Activated T-helper 17 cell treated with anti-CD3 and anti-CD28 coated beads, Interleukin-2, amount 50 U/mL, for 72 hours (primary cell): ENCODE data around the gene SLC7A8. TPM values are rescaled to one million over a fixed set of nuclear protein-coding genes. Genes with fewer than 3 reads are reported as not detected.
"Not testable (repeated sequence)": the region's sequence is repeated elsewhere in the genome, so short reads cannot be mapped to it uniquely, and the experiment has no call there.

Source experiments
- ATAC-seq: fragments of 150-1000 bp; cut with Tn5 transposase; replicated peaks from 2 replicates; pipeline ENCODE4 v1.10.0; 2021; ENCODE audit warnings: mild to moderate bottlenecking, moderate library complexity
- H3K27ac Mint-ChIP-seq: one replicate; pipeline ENCODE4 v1.8.0; 2022; ENCODE audit warnings: mixed read lengths
- H3K27me3 Mint-ChIP-seq: one replicate; pipeline ENCODE4 v1.8.0; 2022; ENCODE audit warnings: mixed read lengths
- H3K36me3 Mint-ChIP-seq: one replicate; pipeline ENCODE4 v1.8.0; 2022; ENCODE audit warnings: low read depth, mild to moderate bottlenecking, mixed read lengths
- H3K4me1 Mint-ChIP-seq: one replicate; pipeline ENCODE4 v1.8.0; 2022; ENCODE audit warnings: mixed read lengths
- H3K4me3 Mint-ChIP-seq: one replicate; pipeline ENCODE4 v1.8.0; 2022; ENCODE audit warnings: mild to moderate bottlenecking, mixed read lengths
- H3K9me3 Mint-ChIP-seq: one replicate; pipeline ENCODE4 v1.8.0; 2022; ENCODE audit warnings: mixed read lengths
- total RNA-seq, 2 donors: library from RNA; stranded (reverse); gene quantifications; one replicate each; pipeline ENCODE4 v1.2.3, GENCODE V29; 2022

The SLC7A8 gene
- under 1 TPM; 0.61 to 0.69 TPM for total RNA-seq

GRCh38 chr14:23183479-23183878, at the start of gene SLC7A8:
TSS of gene SLC7A8 (minus strand) at chr14:23183660. CDS start at chr14:23182914, 746 bp downstream.
- no peaks in the 10 kb centered on the region for H3K4me1 Mint-ChIP-seq
- no peak within 1 kb of the TSS for H3K27ac Mint-ChIP-seq
- no peaks in the 10 kb centered on the region for H3K9me3 Mint-ChIP-seq
- no peaks in the 10 kb centered on the region for H3K36me3 Mint-ChIP-seq
- H3K27me3 Mint-ChIP-seq: peaks cover 20% of the 10 kb centered on the region
- ATAC-seq: peak; percentile 54
- H3K4me3 Mint-ChIP-seq: no peak within 1 kb of the TSS

DNA sequence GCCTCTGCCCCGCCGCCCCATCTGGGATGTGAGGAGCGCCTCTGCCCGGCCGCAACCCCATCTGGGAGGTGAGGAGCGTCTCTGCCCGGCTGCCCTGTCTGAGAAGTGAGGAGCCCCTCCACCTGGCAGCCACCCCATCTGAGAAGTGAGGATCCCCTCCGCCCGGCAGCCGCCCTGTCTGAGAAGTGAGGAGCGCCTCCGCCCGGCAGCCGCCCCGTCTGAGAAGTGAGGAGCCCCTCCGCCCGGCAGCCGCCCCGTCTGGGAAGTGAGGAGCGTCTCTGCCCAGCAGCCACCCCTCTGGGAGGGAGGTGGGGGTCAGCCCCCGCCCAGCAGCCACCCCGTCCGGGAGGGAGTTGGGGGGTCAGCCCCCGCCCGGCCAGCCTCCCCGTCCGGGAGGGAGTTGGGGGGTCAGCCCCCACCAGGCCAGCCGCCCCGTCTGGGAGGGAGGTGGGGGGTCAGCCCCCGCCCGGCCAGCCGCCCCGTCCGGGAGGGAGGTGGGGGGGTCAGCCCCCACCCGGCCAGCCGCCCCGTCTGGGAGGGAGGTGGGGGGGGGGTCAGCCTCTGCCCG, 48.9 kb upstream of the SLC7A8 start:
- not testable (repeated sequence) for ATAC-seq, H3K9me3 Mint-ChIP-seq, H3K4me3 Mint-ChIP-seq, H3K36me3 Mint-ChIP-seq, H3K27ac Mint-ChIP-seq, H3K27me3 Mint-ChIP-seq, H3K4me1 Mint-ChIP-seq

- no peaks in the 10 kb centered on the region for H3K36me3 Mint-ChIP-seq
- no peaks in the 10 kb centered on the region for H3K4me1 Mint-ChIP-seq
- no peaks in the 10 kb centered on the region for H3K9me3 Mint-ChIP-seq
- no peak overlapping the region for H3K4me3 Mint-ChIP-seq
- peaks cover 8% of the 10 kb centered on the region for H3K27me3 Mint-ChIP-seq
- no peak overlapping the region for H3K27ac Mint-ChIP-seq
- no peak for ATAC-seq
Observed at GRCh38 chr14:23228812-23229211, 45.4 kb upstream of the SLC7A8 start.

DNA sequence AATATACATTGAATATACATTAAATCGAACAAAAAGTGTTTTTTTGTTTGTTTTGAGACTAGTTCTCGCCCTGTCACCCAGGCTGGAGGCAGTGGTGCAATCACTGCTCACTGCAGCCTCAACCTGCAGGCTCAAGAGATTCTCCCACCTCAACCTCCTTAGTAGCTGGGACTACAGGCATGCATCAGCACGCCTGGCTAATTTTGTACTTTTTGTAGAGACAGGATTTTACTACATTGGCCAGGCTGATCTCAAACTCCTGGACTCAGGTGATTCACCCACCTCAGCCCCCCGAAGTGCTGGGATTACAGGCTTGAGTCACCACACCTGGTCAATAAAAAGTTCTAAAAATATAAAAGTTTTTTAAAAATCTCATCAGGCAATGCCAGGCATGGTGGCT, 44.1 kb upstream of the SLC7A8 start:
- Mint-ChIP-seq H3K4me1 (no peaks in the 10 kb centered on the region), H3K4me3 (no peak overlapping the region), H3K27ac (no peak overlapping the region), H3K27me3 (peaks cover 8% of the 10 kb centered on the region), H3K36me3 (no peaks in the 10 kb centered on the region), H3K9me3 (no peaks in the 10 kb centered on the region)
- ATAC-seq: no peak

GRCh38 chr14:23224958-23225357, 41.5 kb upstream of the SLC7A8 start:
- H3K27me3 Mint-ChIP-seq: peaks cover 21% of the 10 kb centered on the region
- not testable (repeated sequence) for H3K27ac Mint-ChIP-seq, ATAC-seq, H3K9me3 Mint-ChIP-seq, H3K4me1 Mint-ChIP-seq, H3K36me3 Mint-ChIP-seq, H3K4me3 Mint-ChIP-seq

DNA sequence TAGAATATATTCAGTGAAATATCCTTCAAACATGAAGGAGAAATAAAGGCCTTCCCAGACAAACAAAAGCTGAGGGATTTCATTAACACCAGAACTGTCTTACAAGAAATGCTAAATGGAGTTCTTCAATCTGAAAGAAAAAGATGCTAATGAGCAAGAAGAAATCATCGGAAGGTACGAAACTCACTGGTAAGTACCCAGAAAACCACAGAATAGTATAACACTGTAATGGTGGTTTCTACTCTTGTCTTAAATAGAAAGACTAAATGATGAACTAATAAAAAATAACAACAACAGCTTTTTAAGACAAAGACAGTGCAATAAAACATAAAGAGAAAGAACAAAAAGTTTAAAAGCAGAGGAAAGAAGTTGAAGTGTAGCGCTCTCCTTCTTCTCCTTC, 35.6 kb upstream of the SLC7A8 start:
- no peak for ATAC-seq
- Mint-ChIP-seq H3K4me1 (no peaks in the 10 kb centered on the region), H3K27me3 (peaks cover 30% of the 10 kb centered on the region), H3K36me3 (no peaks in the 10 kb centered on the region), H3K9me3 (peaks cover 4% of the 10 kb centered on the region), H3K4me3 (no peak overlapping the region), H3K27ac (no peak overlapping the region)

DNA sequence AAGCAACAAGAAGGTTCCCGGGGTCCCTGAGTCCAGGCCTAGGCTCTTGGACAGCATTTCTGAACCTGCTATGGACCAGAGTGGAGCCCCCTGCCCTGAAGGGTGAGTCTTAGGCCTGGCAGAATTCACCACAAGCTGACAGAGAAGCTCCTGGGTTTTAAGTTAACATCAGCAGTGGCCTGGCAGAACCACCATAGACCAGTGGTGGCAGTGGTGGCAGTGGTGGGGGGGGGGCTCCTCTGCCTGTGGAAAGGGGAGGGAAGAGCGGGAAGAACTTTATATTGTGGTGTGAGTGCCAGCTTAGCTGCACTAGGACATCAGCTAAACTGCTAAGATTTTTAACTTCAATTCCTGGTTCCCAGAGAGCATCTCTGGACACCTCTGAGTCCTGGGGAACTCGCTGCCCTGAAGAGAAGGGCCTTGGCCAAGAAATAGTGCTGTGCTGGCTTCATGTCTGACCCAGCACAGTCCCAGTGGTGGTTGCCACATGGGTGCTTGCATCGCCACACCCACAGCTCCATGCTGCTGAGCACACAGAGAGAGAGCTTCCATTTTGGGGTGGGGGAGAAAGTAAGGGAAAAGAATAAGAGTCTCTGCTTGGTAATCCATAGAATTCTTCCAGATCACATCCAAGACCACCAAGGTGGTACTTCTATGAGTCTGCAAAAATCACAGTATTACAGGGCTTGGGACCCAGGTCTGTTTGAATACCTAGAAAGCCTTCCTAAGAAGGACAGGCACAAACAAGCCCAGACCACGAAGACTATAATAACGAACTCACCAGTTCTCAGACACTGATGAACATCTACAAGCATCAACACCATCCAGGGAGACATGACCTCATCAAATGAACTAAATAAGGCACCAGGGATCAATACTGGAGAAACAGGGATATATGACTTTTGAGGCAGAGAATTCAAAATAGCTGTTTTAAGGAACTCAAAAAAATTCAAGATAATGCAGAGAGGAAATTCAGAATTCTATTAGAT, 33.9 kb upstream of the SLC7A8 start:
- Mint-ChIP-seq H3K27me3 (peaks cover 35% of the 10 kb centered on the region), H3K4me3 (no peak overlapping the region), H3K9me3 (peaks cover 4% of the 10 kb centered on the region), H3K27ac (no peak overlapping the region), H3K36me3 (no peaks in the 10 kb centered on the region), H3K4me1 (no peaks in the 10 kb centered on the region)
- no peak for ATAC-seq

DNA sequence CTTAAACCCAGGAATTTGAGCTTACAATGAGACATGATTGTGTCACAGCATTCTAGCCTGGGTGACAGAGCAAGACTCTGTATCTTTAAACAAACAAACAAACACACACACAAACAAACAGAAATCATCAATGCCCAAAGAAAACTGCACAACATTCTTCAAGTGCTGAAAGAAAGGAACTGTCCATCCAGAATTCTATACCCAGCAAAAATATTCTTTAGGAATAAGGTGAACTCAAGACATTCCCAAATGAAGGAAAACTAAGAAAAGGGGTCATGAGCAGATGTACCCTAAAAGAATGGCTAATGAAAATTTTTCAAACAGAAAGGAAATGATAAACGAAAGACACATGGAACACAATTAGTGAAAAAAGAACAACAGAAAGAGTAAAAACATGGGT, 32.0 kb upstream of the SLC7A8 start:
- peaks cover 4% of the 10 kb centered on the region for H3K9me3 Mint-ChIP-seq
- no peaks in the 10 kb centered on the region for H3K36me3 Mint-ChIP-seq
- no peaks in the 10 kb centered on the region for H3K4me1 Mint-ChIP-seq
- ATAC-seq: no peak
- peaks cover 28% of the 10 kb centered on the region for H3K27me3 Mint-ChIP-seq
- no peak overlapping the region for H3K27ac Mint-ChIP-seq
- no peak overlapping the region for H3K4me3 Mint-ChIP-seq

DNA sequence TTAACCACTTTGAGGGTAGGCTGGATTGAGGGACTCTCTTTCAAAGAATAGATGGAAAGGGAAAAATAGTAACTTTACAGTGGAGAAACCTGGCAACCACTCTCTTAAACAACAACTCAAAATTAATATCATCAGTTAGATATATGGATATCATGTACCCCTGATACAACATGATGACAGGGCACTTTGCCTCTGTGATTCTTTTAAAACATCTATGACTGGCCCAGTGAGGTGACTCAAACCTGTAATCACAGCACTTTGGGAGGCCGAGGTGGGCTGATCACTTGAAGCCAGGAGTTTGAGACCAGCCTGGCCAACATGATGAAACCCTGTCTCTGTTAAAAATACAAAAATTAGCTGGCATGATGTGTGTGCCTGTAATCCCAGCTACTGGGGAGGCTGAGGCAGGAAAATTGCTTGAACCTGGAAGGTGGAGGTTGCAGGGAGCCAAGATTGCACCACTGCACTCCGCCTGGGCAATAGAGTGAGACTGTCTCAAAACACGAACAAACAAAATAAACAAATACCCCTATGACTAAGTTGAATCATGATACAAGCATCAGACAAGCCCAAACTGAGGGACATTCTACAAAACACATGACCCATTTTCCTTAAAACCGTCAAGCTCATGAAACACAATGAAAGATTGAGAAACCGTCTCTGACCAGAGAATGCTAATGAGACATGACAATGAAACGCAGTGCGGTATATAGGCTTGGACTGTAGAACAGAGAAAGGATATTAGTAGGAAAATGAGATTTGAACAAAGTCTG, 26.4 kb upstream of the SLC7A8 start:
- H3K9me3 Mint-ChIP-seq: no peaks in the 10 kb centered on the region
- no peak overlapping the region for H3K27ac Mint-ChIP-seq
- ATAC-seq: no peak
- H3K4me3 Mint-ChIP-seq: no peak overlapping the region
- no peaks in the 10 kb centered on the region for H3K4me1 Mint-ChIP-seq
- H3K27me3 Mint-ChIP-seq: peaks cover 26% of the 10 kb centered on the region
- H3K36me3 Mint-ChIP-seq: no peaks in the 10 kb centered on the region

- no peaks in the 10 kb centered on the region for H3K36me3 Mint-ChIP-seq
Observed at GRCh38 chr14:23208324-23208723, 24.9 kb upstream of the SLC7A8 start.

DNA sequence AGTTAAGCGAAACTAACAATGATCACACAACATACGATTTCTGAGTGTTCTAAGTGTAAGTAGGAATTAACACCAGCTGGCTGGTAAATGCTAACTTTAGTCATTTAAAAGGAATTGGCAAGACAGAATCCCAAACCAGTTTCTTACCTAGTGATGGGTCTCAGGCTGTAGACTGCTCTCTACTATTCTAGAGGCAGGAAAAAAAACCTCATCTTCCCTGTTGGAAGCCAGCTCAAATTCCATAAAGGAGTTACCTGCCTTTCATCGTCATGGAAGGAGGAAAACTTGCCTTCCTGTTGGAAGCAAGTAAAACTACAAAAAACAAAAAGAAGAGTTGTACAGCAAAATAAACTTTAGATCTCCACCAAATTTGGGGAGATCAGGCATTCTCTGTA, 23.7 kb upstream of the SLC7A8 start:
- Mint-ChIP-seq H3K27me3 (peaks cover 20% of the 10 kb centered on the region), H3K36me3 (no peaks in the 10 kb centered on the region), H3K4me3 (no peak overlapping the region), H3K9me3 (no peaks in the 10 kb centered on the region), H3K4me1 (no peaks in the 10 kb centered on the region), H3K27ac (no peak overlapping the region)
- no peak for ATAC-seq

More at GRCh38 chr14:23208324-23208723, 24.9 kb upstream of the SLC7A8 start:
- no peak overlapping the region for H3K27ac Mint-ChIP-seq
- ATAC-seq: no peak
- H3K9me3 Mint-ChIP-seq: no peaks in the 10 kb centered on the region
- H3K27me3 Mint-ChIP-seq: peaks cover 22% of the 10 kb centered on the region
- H3K4me3 Mint-ChIP-seq: no peak overlapping the region
- H3K4me1 Mint-ChIP-seq: no peaks in the 10 kb centered on the region

GRCh38 chr14:23206422-23207145, 23.1 kb upstream of the SLC7A8 start:
- no peak overlapping the region for H3K27ac Mint-ChIP-seq
- no peak overlapping the region for H3K4me3 Mint-ChIP-seq
- ATAC-seq: no peak
- H3K27me3 Mint-ChIP-seq: peaks cover 17% of the 10 kb centered on the region
- no peaks in the 10 kb centered on the region for H3K9me3 Mint-ChIP-seq
- H3K36me3 Mint-ChIP-seq: no peaks in the 10 kb centered on the region
- no peaks in the 10 kb centered on the region for H3K4me1 Mint-ChIP-seq

- Mint-ChIP-seq H3K27me3 (no peaks in the 10 kb centered on the region), H3K9me3 (no peaks in the 10 kb centered on the region), H3K4me1 (no peaks in the 10 kb centered on the region), H3K27ac (no peak overlapping the region), H3K36me3 (no peaks in the 10 kb centered on the region), H3K4me3 (no peak overlapping the region)
- ATAC-seq: no peak
Observed at GRCh38 chr14:23202001-23202400, 18.5 kb upstream of the SLC7A8 start.

GRCh38 chr14:23199141-23199540, 15.7 kb upstream of the SLC7A8 start:
- not testable (repeated sequence) for H3K4me3 Mint-ChIP-seq, H3K9me3 Mint-ChIP-seq, H3K27ac Mint-ChIP-seq, ATAC-seq, H3K27me3 Mint-ChIP-seq, H3K36me3 Mint-ChIP-seq, H3K4me1 Mint-ChIP-seq
